DND-41 (cell line): ENCODE results near the gene MAN2B1.

Source experiments
- EZH2 ChIP-seq: IDR thresholded peaks from 3 replicates; pipeline ENCODE4 v1.6.1; 2012; ENCODE audit warnings: borderline replicate concordance, low read depth, mild to moderate bottlenecking, moderate library complexity, low read length, inconsistent platforms; ENCODE audit not compliant: severe bottlenecking
- TF ChIP-seq, protein P1 (sequence below): IDR thresholded peaks from 2 replicates; pipeline ENCODE4 v1.5.1; 2012; ENCODE audit warnings: borderline replicate concordance, low read length, moderate library complexity, mild to moderate bottlenecking; ENCODE audit not compliant: poor library complexity, severe bottlenecking; ENCODE audit errors: extremely low read depth

DNA sequence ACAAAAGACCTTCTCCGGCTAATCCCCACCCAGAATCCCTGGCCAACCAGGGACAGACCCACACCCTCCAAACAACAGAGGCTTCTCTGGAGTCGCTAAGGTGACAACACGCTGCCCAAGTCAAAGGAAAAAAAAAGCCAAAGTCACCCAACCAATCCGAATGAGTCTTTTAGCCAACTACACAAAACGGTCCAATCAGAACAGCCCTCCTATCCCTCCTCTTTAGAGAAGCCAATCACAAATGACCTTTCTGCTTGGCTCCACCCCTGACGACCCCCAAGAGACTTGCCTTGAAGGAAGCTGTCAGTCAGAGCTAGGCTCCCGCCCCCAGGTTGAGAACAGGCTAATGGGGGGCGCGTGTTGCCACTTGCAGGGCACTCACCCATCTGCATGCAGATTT lies 36.5 kb upstream of the MAN2B1 start:
- TF ChIP-seq, protein P1, sequence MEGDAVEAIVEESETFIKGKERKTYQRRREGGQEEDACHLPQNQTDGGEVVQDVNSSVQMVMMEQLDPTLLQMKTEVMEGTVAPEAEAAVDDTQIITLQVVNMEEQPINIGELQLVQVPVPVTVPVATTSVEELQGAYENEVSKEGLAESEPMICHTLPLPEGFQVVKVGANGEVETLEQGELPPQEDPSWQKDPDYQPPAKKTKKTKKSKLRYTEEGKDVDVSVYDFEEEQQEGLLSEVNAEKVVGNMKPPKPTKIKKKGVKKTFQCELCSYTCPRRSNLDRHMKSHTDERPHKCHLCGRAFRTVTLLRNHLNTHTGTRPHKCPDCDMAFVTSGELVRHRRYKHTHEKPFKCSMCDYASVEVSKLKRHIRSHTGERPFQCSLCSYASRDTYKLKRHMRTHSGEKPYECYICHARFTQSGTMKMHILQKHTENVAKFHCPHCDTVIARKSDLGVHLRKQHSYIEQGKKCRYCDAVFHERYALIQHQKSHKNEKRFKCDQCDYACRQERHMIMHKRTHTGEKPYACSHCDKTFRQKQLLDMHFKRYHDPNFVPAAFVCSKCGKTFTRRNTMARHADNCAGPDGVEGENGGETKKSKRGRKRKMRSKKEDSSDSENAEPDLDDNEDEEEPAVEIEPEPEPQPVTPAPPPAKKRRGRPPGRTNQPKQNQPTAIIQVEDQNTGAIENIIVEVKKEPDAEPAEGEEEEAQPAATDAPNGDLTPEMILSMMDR, result no peak
- TF ChIP-seq EZH2, result no peak
